ENCODE data around the gene HS3ST5. TPM values are rescaled to one million over a fixed set of nuclear protein-coding genes. Genes with fewer than 3 reads are reported as not detected.
"Not testable (repeated sequence)": the region's sequence is repeated elsewhere in the genome, so short reads cannot be mapped to it uniquely, and the experiment has no call there.

Gene HS3ST5
- polyA plus RNA-seq, 1 donor (not counting 4 experiments of a cell fraction or from before 2014, with no cell fraction given) = not detected

GRCh38 chr6:114081730-114082129, 261.1 kb downstream of the HS3ST5 start:
- Histone ChIP-seq H3K9me1 (ENCODE audit: control insufficient read depth, extremely low read depth, insufficient read depth, low read length) (no peaks in the 10 kb centered on the region), H3K27me3 (ENCODE audit: control insufficient read depth, extremely low read depth, insufficient read depth, low read length) (no peaks in the 10 kb centered on the region), H3K4me3 (ENCODE audit: control insufficient read depth in 2 of 3, extremely low read depth in 1 of 3, insufficient read depth in 2 of 3, low read depth in 1 of 3, low read length in 3 of 3) (no peak overlapping the region), H3K9me3 (ENCODE audit: control insufficient read depth, low read depth, low read length) (no peaks in the 10 kb centered on the region), H3K4me2 (ENCODE audit: control insufficient read depth, extremely low read depth, insufficient read depth, low read depth, low read length) (no peak overlapping the region), H3K27ac (ENCODE audit: control insufficient read depth, insufficient read depth, low read length) (no peak overlapping the region), H3K36me3 (ENCODE audit: control insufficient read depth in 2 of 2, extremely low read depth in 1 of 2, insufficient read depth in 2 of 2, low read length in 2 of 2) (no peaks in the 10 kb centered on the region), H2AFZ (ENCODE audit: control insufficient read depth, low read length) (no peak overlapping the region), H4K20me1 (ENCODE audit: control insufficient read depth, extremely low read depth, insufficient read depth, low read length) (no peaks in the 10 kb centered on the region), H3K79me2 (ENCODE audit: control insufficient read depth, insufficient read depth, low read length) (no peaks in the 10 kb centered on the region), H3K9ac (ENCODE audit: control insufficient read depth, extremely low read depth, insufficient read depth, low read length) (no peak overlapping the region), H3K4me1 (ENCODE audit: control insufficient read depth, extremely low read depth, insufficient read depth, low read length) (no peaks in the 10 kb centered on the region)
- DNase-seq (ENCODE audit: low read depth, low spot score) (no peak), FAIRE-seq (no peak)
- dilution Hi-C loops (cut with MboI; ENCODE audit: extremely low pct_ligation_motif_present, low sequenced_read_pairs) = no loop called here
- TF ChIP-seq EZH2 (IDR thresholded peaks at IDR 0.05; ENCODE audit: low read length) (no peak), CTCF (optimal IDR thresholded peaks at IDR 0.05 in 1 of 3, IDR thresholded peaks at IDR 0.05 in 1 of 3, conservative IDR thresholded peaks at IDR 0.05 in 1 of 3; ENCODE audit: extremely low read depth in 1 of 3, insufficient read depth in 2 of 3, low read length in 3 of 3) (no peak)

DNA sequence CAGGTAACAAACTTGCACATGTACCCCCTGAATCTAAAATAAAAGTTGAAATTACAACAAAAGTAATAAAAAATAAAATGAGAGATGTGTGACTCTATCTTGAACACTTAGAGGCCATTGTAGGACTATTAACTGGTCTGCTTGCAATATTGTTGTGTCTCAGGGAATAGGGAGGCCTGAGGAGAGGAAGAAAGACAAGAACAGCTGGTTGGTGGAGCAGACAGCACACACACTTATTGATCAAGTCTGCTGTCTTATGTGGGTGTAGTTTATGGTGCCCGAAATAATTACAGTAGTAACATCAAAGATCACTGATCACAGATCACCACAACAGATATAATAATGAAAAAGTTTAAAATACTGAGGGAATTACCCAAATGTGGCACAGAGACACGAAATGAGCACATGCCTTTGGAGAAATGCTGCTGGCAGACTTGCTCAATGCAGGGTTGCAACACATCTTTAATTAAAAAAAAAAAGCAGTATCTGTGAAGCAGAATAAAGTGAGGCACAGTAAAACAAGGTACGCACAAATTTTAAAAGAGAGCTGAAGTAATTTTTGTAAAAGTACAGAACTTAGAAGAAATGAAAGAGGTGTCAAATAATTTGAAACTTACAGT, 261.8 kb downstream of the HS3ST5 start:
- DNase-seq (ENCODE audit: low read depth, low spot score) (no peak), FAIRE-seq (no peak)
- Histone ChIP-seq H2AFZ (ENCODE audit: control insufficient read depth, low read length) (no peak overlapping the region), H3K4me1 (ENCODE audit: control insufficient read depth, extremely low read depth, insufficient read depth, low read length) (no peaks in the 10 kb centered on the region), H3K9me1 (ENCODE audit: control insufficient read depth, extremely low read depth, insufficient read depth, low read length) (no peaks in the 10 kb centered on the region), H4K20me1 (ENCODE audit: control insufficient read depth, extremely low read depth, insufficient read depth, low read length) (no peaks in the 10 kb centered on the region), H3K79me2 (ENCODE audit: control insufficient read depth, insufficient read depth, low read length) (no peaks in the 10 kb centered on the region), H3K27ac (ENCODE audit: control insufficient read depth, insufficient read depth, low read length) (no peak overlapping the region), H3K36me3 (ENCODE audit: control insufficient read depth in 2 of 2, extremely low read depth in 1 of 2, insufficient read depth in 2 of 2, low read length in 2 of 2) (no peaks in the 10 kb centered on the region), H3K9me3 (ENCODE audit: control insufficient read depth, low read depth, low read length) (no peaks in the 10 kb centered on the region), H3K27me3 (ENCODE audit: control insufficient read depth, extremely low read depth, insufficient read depth, low read length) (no peaks in the 10 kb centered on the region), H3K4me3 (ENCODE audit: control insufficient read depth in 2 of 3, extremely low read depth in 1 of 3, insufficient read depth in 2 of 3, low read depth in 1 of 3, low read length in 3 of 3) (no peak overlapping the region), H3K4me2 (ENCODE audit: control insufficient read depth, extremely low read depth, insufficient read depth, low read depth, low read length) (no peak overlapping the region), H3K9ac (ENCODE audit: control insufficient read depth, extremely low read depth, insufficient read depth, low read length) (no peak overlapping the region)
- dilution Hi-C loops (cut with MboI; ENCODE audit: extremely low pct_ligation_motif_present, low sequenced_read_pairs) = no loop called here
- no peak for TF ChIP-seq CTCF (optimal IDR thresholded peaks at IDR 0.05 in 1 of 3, IDR thresholded peaks at IDR 0.05 in 1 of 3, conservative IDR thresholded peaks at IDR 0.05 in 1 of 3; ENCODE audit: extremely low read depth in 1 of 3, insufficient read depth in 2 of 3, low read length in 3 of 3)
- TF ChIP-seq EZH2 (IDR thresholded peaks at IDR 0.05; ENCODE audit: low read length) = no peak

GRCh38 chr6:114080410-114080809, 262.4 kb downstream of the HS3ST5 start:
- H3K27me3 ChIP-seq (ENCODE audit: control insufficient read depth, extremely low read depth, insufficient read depth, low read length); H3K4me2 ChIP-seq (ENCODE audit: control insufficient read depth, extremely low read depth, insufficient read depth, low read depth, low read length); H3K4me1 ChIP-seq (ENCODE audit: control insufficient read depth, extremely low read depth, insufficient read depth, low read length); H3K9ac ChIP-seq (ENCODE audit: control insufficient read depth, extremely low read depth, insufficient read depth, low read length); H3K4me3 ChIP-seq (ENCODE audit: control insufficient read depth in 2 of 3, extremely low read depth in 1 of 3, insufficient read depth in 2 of 3, low read depth in 1 of 3, low read length in 3 of 3); H3K9me1 ChIP-seq (ENCODE audit: control insufficient read depth, extremely low read depth, insufficient read depth, low read length); H3K9me3 ChIP-seq (ENCODE audit: control insufficient read depth, low read depth, low read length); DNase-seq (ENCODE audit: low read depth, low spot score); dilution Hi-C loops (cut with MboI; ENCODE audit: extremely low pct_ligation_motif_present, low sequenced_read_pairs); H2AFZ ChIP-seq (ENCODE audit: control insufficient read depth, low read length); H4K20me1 ChIP-seq (ENCODE audit: control insufficient read depth, extremely low read depth, insufficient read depth, low read length); H3K27ac ChIP-seq (ENCODE audit: control insufficient read depth, insufficient read depth, low read length); H3K36me3 ChIP-seq (ENCODE audit: control insufficient read depth in 2 of 2, extremely low read depth in 1 of 2, insufficient read depth in 2 of 2, low read length in 2 of 2); FAIRE-seq; H3K79me2 ChIP-seq (ENCODE audit: control insufficient read depth, insufficient read depth, low read length): not testable (repeated sequence)
